Measurements from ENCODE around the gene NME9.

Gene NME9

GRCh38 chr3:138270245-138270644, 59.4 kb downstream of the NME9 start:
- FAIRE-seq = peak; percentile 91

- FAIRE-seq = peak; percentile 19
These were observed 62.6 kb downstream of the NME9 start for GRCh38 chr3:138267083-138267482.

DNA sequence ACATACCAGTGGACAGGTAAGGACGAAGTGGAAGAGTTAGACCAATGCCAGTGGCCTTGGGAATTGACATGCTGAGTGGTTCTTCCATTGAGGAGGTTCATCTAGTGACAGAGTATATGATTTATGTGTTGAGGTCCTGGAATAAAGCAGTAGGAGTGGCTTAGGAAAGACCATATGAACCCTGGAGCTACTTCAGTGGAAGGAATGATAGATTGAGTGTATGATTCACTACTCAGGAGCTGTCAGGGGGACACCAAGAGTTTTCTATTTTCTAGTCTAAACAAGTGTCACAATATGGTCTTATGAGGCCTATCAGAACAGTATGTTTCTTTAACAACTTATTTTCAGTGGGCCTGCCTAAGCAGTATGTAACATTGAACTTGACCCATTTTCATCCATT, 63.9 kb downstream of the NME9 start:
- no peak for FAIRE-seq

DNA sequence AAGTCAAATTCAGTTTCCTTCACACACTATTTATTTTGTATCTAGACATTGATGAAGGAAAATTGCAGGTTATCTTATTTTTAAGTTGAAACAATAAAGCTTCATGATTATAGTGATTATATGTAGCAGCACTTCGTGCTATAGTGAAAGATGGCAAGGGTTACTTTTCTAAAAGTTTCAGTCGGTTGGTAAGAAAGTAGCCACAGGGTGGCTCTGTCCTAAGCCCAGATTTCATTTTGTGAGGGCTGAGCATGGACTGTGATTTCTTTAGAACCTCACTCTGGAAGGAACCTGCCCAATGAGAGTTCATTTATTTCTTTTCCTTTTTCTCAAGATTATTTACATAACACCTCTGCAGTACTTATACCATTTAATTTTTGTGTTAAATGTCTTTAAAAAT, 66.5 kb downstream of the NME9 start:
- FAIRE-seq = peak; percentile 72

DNA sequence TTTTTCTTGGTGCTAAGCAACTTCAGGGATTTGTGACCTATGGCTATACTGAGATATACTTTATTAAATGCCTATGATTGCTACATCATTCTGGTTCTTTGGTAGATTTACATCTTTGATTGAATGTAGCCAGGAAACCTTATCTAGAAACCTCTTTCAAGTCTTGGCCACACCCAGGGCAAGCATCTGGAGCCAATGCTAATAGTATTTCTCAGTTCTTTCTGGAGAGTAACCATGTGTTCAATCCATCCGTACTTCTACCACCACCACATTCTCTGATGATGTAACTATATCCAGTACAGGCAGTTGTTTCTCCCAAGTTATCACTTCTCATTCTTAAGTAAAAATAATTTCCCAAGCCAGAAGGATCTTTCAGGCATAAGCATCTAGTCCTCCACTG, 69.0 kb downstream of the NME9 start:
- no peak for FAIRE-seq

GRCh38 chr3:138259126-138259525, 70.5 kb downstream of the NME9 start:
- no peak for FAIRE-seq

- FAIRE-seq = no peak
These were observed 71.7 kb downstream of the NME9 start for GRCh38 chr3:138257986-138258385.

DNA sequence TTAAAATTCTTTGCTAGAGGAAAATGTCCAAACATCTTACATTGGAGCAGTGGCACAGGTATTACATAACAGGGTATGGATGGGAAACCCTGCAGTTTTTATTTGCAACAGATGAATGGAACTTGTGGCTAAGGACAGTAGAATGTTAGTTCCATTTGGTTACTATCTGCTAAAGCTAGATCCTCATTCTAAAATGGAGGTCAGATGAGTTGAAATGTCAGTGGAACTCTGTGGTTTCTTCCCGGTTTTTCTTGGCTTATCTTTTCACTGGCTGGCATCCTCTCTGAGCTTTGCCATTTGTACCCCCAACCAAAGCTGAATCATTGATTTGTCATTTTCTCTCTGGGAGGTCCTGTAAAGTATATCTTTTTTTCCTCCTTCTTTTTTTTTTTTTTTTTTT, 73.6 kb downstream of the NME9 start:
- FAIRE-seq = no peak

- FAIRE-seq = no peak
These were observed 75.4 kb downstream of the NME9 start for GRCh38 chr3:138254216-138254615.

- no peak for FAIRE-seq
These were observed 76.0 kb downstream of the NME9 start for GRCh38 chr3:138253609-138254008.
